ENCODE results near the gene EMP1.

EMP1 gene

GRCh38 chr12:13196130-13196921 is at the start of gene EMP1:
EMP1 (plus strand) TSS chr12:13196726; CDS start chr12:13211511, 14,785 bp downstream.
- peak; percentile 96 for DNase-seq

- no peak for DNase-seq
Observed at GRCh38 chr12:13147688-13148484, 48.6 kb upstream of the EMP1 start.

GRCh38 chr12:13148485-13148847 is 48.1 kb upstream of the EMP1 start:
- DNase-seq = no peak

- DNase-seq = no peak
Observed at GRCh38 chr12:13149411-13149810, 47.1 kb upstream of the EMP1 start.

GRCh38 chr12:13152281-13152680 is 44.2 kb upstream of the EMP1 start:
- DNase-seq = peak; percentile 62

GRCh38 chr12:13152756-13153155 is 43.8 kb upstream of the EMP1 start:
- no peak for DNase-seq

- no peak for DNase-seq
Observed at GRCh38 chr12:13153180-13153579, 43.3 kb upstream of the EMP1 start.

- DNase-seq = no peak
Observed at GRCh38 chr12:13154027-13154538, 42.4 kb upstream of the EMP1 start.

GRCh38 chr12:13154831-13155230 is 41.7 kb upstream of the EMP1 start:
- no peak for DNase-seq

- DNase-seq = no peak
Observed at GRCh38 chr12:13156277-13156676, 40.2 kb upstream of the EMP1 start.

GRCh38 chr12:13161172-13161571 is 35.4 kb upstream of the EMP1 start:
- no peak for DNase-seq

GRCh38 chr12:13162904-13163303 is 33.6 kb upstream of the EMP1 start:
- DNase-seq = no peak

- no peak for DNase-seq
Observed at GRCh38 chr12:13163868-13164635, 32.5 kb upstream of the EMP1 start.

GRCh38 chr12:13164921-13165616 is 31.5 kb upstream of the EMP1 start:
- DNase-seq = no peak

- DNase-seq = peak; percentile 67
Observed at GRCh38 chr12:13165617-13166041, 30.9 kb upstream of the EMP1 start.

- no peak for DNase-seq
Observed at GRCh38 chr12:13167226-13167625, 29.3 kb upstream of the EMP1 start.

GRCh38 chr12:13167906-13168305 is 28.6 kb upstream of the EMP1 start:
- DNase-seq = no peak

- DNase-seq = no peak
Observed at GRCh38 chr12:13169272-13169671, 27.3 kb upstream of the EMP1 start.

GRCh38 chr12:13170892-13171490 is 25.5 kb upstream of the EMP1 start:
- no peak for DNase-seq

- peak; percentile 72 for DNase-seq
Observed at GRCh38 chr12:13171921-13172859, 24.3 kb upstream of the EMP1 start.

All from right forelimb (tissue), 1 donor.